HFFc6 (cell line): ENCODE measurements around the gene P3R3URF. TPM values are rescaled to one million over a fixed set of nuclear protein-coding genes. Genes with fewer than 3 reads are reported as not detected.

Experiments
- DNase-seq: peaks from one replicate; pipeline ENCODE4 v3.0.0-alpha.2; 2018
- H3K27ac Mint-ChIP-seq: 2 replicates; pipeline ENCODE4 v1.8.0; 2020; ENCODE audit warnings: mild to moderate bottlenecking, mixed read lengths
- H3K27me3 Mint-ChIP-seq: 2 replicates; pipeline ENCODE4 v1.8.0; 2021; ENCODE audit warnings: mild to moderate bottlenecking, moderate library complexity, mixed read lengths; ENCODE audit not compliant: insufficient read depth
- H3K36me3 Mint-ChIP-seq: 2 replicates; pipeline ENCODE4 v1.8.0; 2021; ENCODE audit warnings: low read depth, mixed read lengths
- H3K4me1 Mint-ChIP-seq: 2 replicates; pipeline ENCODE4 v1.8.0; 2020; ENCODE audit warnings: low read depth, mixed read lengths
- H3K4me3 Mint-ChIP-seq: 2 replicates; pipeline ENCODE4 v1.8.0; 2020; ENCODE audit warnings: mild to moderate bottlenecking, moderate library complexity, mixed read lengths
- H3K9me3 Mint-ChIP-seq: 2 replicates; pipeline ENCODE4 v1.8.0; 2020; ENCODE audit warnings: mild to moderate bottlenecking, mixed read lengths
- CTCF ChIP-seq: fragments of 200-600 bp; sonication (generic); IDR thresholded peaks from 2 replicates; pipeline ENCODE4 v1.5.0; 2021; ENCODE audit warnings: antibody characterized with exemption, mild to moderate bottlenecking
- total RNA-seq, 6 experiments: library from RNA; stranded (reverse); fragmentation: NEBNext Ultra II Directional; extraction: Animal tissue kit (Norgen Biotek cat#: 25700); gene quantifications; 2 replicates in 1 of 6; 3 replicates in 5 of 6; pipeline ENCODE4 v1.2.3, GENCODE V29; 2021

The P3R3URF gene
- total RNA-seq, 6 experiments from 2014 or later = not detected

DNA sequence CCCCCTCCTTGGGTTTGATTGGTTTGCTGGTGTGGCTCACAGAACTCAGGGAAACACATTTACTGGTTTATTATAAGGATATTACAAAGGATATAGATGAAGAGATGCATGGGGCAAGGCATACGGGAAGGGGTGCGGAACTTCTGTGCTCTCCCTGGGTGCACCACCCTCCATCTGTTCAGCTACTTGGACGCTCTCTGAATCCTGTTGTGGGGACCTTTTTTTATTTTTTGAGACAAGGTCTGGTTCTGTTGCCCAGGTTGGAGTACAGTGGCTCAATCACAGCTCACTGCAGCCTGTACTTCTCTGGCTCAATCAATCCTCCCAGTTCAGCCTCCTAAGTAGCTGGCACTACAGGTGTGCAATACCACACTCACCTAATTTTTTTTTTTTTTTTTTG is 34.3 kb upstream of the P3R3URF start:
- no peak overlapping the region for H3K27ac Mint-ChIP-seq
- no peaks in the 10 kb centered on the region for H3K9me3 Mint-ChIP-seq
- peaks cover 6% of the 10 kb centered on the region for H3K4me1 Mint-ChIP-seq
- no peaks in the 10 kb centered on the region for H3K36me3 Mint-ChIP-seq
- TF ChIP-seq CTCF = no peak
- DNase-seq = no peak
- no peak overlapping the region for H3K4me3 Mint-ChIP-seq
- H3K27me3 Mint-ChIP-seq = no peaks in the 10 kb centered on the region

GRCh38 chr1:46206399-46206798 is 30.1 kb upstream of the P3R3URF start:
- Mint-ChIP-seq H3K36me3 (no peaks in the 10 kb centered on the region), H3K4me3 (no peak overlapping the region), H3K27me3 (no peaks in the 10 kb centered on the region; the same call in 1 of the 2 replicates), H3K9me3 (no peaks in the 10 kb centered on the region), H3K4me1 (peaks cover 37% of the 10 kb centered on the region), H3K27ac (no peak overlapping the region)
- DNase-seq = no peak
- TF ChIP-seq CTCF = no peak

- H3K4me1 Mint-ChIP-seq = peaks cover 37% of the 10 kb centered on the region
- H3K4me3 Mint-ChIP-seq = peak overlapping the region; percentile 97; the same call in 1 of the 2 replicates
- no peak for TF ChIP-seq CTCF
- no peaks in the 10 kb centered on the region; the same call in 1 of the 2 replicates for H3K27me3 Mint-ChIP-seq
- no peak for DNase-seq
- peak overlapping the region; percentile 64; the same call in 1 of the 2 replicates for H3K27ac Mint-ChIP-seq
- no peaks in the 10 kb centered on the region for H3K9me3 Mint-ChIP-seq
- no peaks in the 10 kb centered on the region for H3K36me3 Mint-ChIP-seq
Observed at GRCh38 chr1:46205791-46206190, 29.5 kb upstream of the P3R3URF start.

- Mint-ChIP-seq H3K27ac (peak overlapping the region; percentile 64; the same call in 1 of the 2 replicates), H3K4me3 (peak overlapping the region; percentile 97; the same call in 1 of the 2 replicates), H3K4me1 (peaks cover 37% of the 10 kb centered on the region), H3K36me3 (no peaks in the 10 kb centered on the region), H3K9me3 (no peaks in the 10 kb centered on the region), H3K27me3 (no peaks in the 10 kb centered on the region; the same call in 1 of the 2 replicates)
- DNase-seq = no peak
- no peak for TF ChIP-seq CTCF
Observed at GRCh38 chr1:46205141-46205540, 28.9 kb upstream of the P3R3URF start.

GRCh38 chr1:46204406-46204742 is 28.1 kb upstream of the P3R3URF start:
- no peak for TF ChIP-seq CTCF
- Mint-ChIP-seq H3K27ac (peak overlapping the region; percentile 75), H3K9me3 (no peaks in the 10 kb centered on the region), H3K27me3 (no peaks in the 10 kb centered on the region; the same call in 1 of the 2 replicates), H3K4me1 (peaks cover 40% of the 10 kb centered on the region), H3K36me3 (no peaks in the 10 kb centered on the region), H3K4me3 (peak overlapping the region; percentile 97)
- DNase-seq = no peak
